GM18508 (cell line): ENCODE measurements around the gene CCND1.
"Not testable (repeated sequence)": the region's sequence is repeated elsewhere in the genome, so short reads cannot be mapped to it uniquely, and the experiment has no call there.

Source experiments
- ATAC-seq: cut with Tn5 transposase; IDR thresholded peaks from one replicate; pipeline ENCODE4 v1.9.1; 2021; ENCODE audit warnings: moderate number of reproducible peaks; ENCODE audit not compliant: insufficient read depth, unreplicated experiment

Gene CCND1

GRCh38 chr11:69685348-69685747 is 44.4 kb downstream of the CCND1 start:
- no peak for ATAC-seq

- ATAC-seq, result no peak
Observed at GRCh38 chr11:69686452-69686851, 45.5 kb downstream of the CCND1 start.

- ATAC-seq, result no peak
Observed at GRCh38 chr11:69686856-69687255, 45.9 kb downstream of the CCND1 start.

GRCh38 chr11:69687969-69688771 is 47.2 kb downstream of the CCND1 start:
- not testable (repeated sequence) for ATAC-seq

GRCh38 chr11:69689484-69690319 is 48.7 kb downstream of the CCND1 start:
- no peak for ATAC-seq

GRCh38 chr11:69691463-69691862 is 50.5 kb downstream of the CCND1 start:
- no peak for ATAC-seq

GRCh38 chr11:69692422-69692821 is 51.5 kb downstream of the CCND1 start:
- no peak for ATAC-seq

- ATAC-seq, result no peak
Observed at GRCh38 chr11:69694781-69695180, 53.8 kb downstream of the CCND1 start.

GRCh38 chr11:69695581-69695980 is 54.6 kb downstream of the CCND1 start:
- ATAC-seq, result no peak

GRCh38 chr11:69695995-69696394 is 55.0 kb downstream of the CCND1 start:
- not testable (repeated sequence) for ATAC-seq

GRCh38 chr11:69696749-69697468 is 56.0 kb downstream of the CCND1 start:
- ATAC-seq, result no peak

- no peak for ATAC-seq
Observed at GRCh38 chr11:69697469-69697843, 56.5 kb downstream of the CCND1 start.

- no peak for ATAC-seq
Observed at GRCh38 chr11:69697861-69698260, 56.9 kb downstream of the CCND1 start.

GRCh38 chr11:69698362-69698761 is 57.4 kb downstream of the CCND1 start:
- no peak for ATAC-seq

GRCh38 chr11:69699213-69699612 is 58.3 kb downstream of the CCND1 start:
- no peak for ATAC-seq

GRCh38 chr11:69700278-69701140 is 59.6 kb downstream of the CCND1 start:
- no peak for ATAC-seq

GRCh38 chr11:69702239-69702691 is 61.3 kb downstream of the CCND1 start:
- no peak for ATAC-seq

- no peak for ATAC-seq
Observed at GRCh38 chr11:69702769-69703452, 62.0 kb downstream of the CCND1 start.

GRCh38 chr11:69703453-69703767 is 62.5 kb downstream of the CCND1 start:
- ATAC-seq, result no peak
